A549 (cell line): ENCODE results near the gene SCAMP3.

Source experiments
- EP300 ChIP-seq, 2 experiments: fragments of >200 bp; sonication (Bioruptor Twin); formaldehyde crosslinking; IDR thresholded peaks; 2 replicates in 1 of 2; 3 replicates in 1 of 2; pipeline ENCODE4 v1.6.1; 2016 to 2017
- FOSL2 ChIP-seq, 2 experiments: fragments of 450-650 bp in 1 of 2; fragments of >200 bp in 1 of 2; sonication (Bioruptor Twin) in 1 of 2; formaldehyde crosslinking; IDR thresholded peaks; 2 replicates each; pipeline versions ENCODE4 v1.5.0 to v1.6.1; 2016 to 2020; ENCODE audit warnings: mild to moderate bottlenecking in 1 of 2, moderate library complexity in 1 of 2
- RAD21 ChIP-seq, 2 experiments: fragments of >200 bp in 1 of 2; sonication (Bioruptor Twin) in 1 of 2; formaldehyde crosslinking in 1 of 2; IDR thresholded peaks in 1 of 2; conservative IDR thresholded peaks in 1 of 2; 2 replicates in 1 of 2; 3 replicates in 1 of 2; pipeline ENCODE4 v1.6.1; 2012 to 2018; ENCODE audit warnings: inconsistent platforms in 1 of 2
- REST ChIP-seq: fragments of 200-600 bp; sonication (generic); IDR thresholded peaks from 2 replicates; pipeline ENCODE4 v1.6.1; 2016; ENCODE audit warnings: antibody characterized with exemption, mild to moderate bottlenecking, moderate library complexity
- SMC3 ChIP-seq: fragments of >200 bp; sonication (Bioruptor Twin); formaldehyde crosslinking; IDR thresholded peaks from 3 replicates; pipeline ENCODE4 v1.6.1; 2018; ENCODE audit warnings: inconsistent platforms
- USF2 ChIP-seq: fragments of 450-650 bp; IDR thresholded peaks from 2 replicates; pipeline ENCODE4 v1.6.1; 2014; ENCODE audit warnings: antibody characterized with exemption
- TF ChIP-seq, protein P1 (sequence below): fragments of >200 bp; sonication (Bioruptor Twin); formaldehyde crosslinking; IDR thresholded peaks from 3 replicates; pipeline ENCODE4 v1.5.1; 2016
- TF ChIP-seq, protein P2 (sequence below): IDR thresholded peaks from 2 replicates; pipeline ENCODE4 v1.6.1; 2012

GRCh38 chr1:155301342-155301841, 39.2 kb upstream of the SCAMP3 start, which contains the start of gene PKLR:
- TF ChIP-seq REST (no peak), FOSL2 (IDR thresholded peaks at IDR 0.05) (no peak), FOSL2 (CRISPR knock-in tag; IDR thresholded peaks at IDR 0.05) (no peak), EP300 (IDR thresholded peaks at IDR 0.05) (no peak), SMC3 (no peak), RAD21 (conservative IDR thresholded peaks at IDR 0.05 in 1 of 2, IDR thresholded peaks at IDR 0.05 in 1 of 2) (no peak), USF2 (no peak)
- TF ChIP-seq, protein P1, sequence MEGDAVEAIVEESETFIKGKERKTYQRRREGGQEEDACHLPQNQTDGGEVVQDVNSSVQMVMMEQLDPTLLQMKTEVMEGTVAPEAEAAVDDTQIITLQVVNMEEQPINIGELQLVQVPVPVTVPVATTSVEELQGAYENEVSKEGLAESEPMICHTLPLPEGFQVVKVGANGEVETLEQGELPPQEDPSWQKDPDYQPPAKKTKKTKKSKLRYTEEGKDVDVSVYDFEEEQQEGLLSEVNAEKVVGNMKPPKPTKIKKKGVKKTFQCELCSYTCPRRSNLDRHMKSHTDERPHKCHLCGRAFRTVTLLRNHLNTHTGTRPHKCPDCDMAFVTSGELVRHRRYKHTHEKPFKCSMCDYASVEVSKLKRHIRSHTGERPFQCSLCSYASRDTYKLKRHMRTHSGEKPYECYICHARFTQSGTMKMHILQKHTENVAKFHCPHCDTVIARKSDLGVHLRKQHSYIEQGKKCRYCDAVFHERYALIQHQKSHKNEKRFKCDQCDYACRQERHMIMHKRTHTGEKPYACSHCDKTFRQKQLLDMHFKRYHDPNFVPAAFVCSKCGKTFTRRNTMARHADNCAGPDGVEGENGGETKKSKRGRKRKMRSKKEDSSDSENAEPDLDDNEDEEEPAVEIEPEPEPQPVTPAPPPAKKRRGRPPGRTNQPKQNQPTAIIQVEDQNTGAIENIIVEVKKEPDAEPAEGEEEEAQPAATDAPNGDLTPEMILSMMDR: no peak
- TF ChIP-seq, protein P2, sequence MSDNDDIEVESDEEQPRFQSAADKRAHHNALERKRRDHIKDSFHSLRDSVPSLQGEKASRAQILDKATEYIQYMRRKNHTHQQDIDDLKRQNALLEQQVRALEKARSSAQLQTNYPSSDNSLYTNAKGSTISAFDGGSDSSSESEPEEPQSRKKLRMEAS: no peak
